ENCODE measurements around the gene CYB5RL.

DNA sequence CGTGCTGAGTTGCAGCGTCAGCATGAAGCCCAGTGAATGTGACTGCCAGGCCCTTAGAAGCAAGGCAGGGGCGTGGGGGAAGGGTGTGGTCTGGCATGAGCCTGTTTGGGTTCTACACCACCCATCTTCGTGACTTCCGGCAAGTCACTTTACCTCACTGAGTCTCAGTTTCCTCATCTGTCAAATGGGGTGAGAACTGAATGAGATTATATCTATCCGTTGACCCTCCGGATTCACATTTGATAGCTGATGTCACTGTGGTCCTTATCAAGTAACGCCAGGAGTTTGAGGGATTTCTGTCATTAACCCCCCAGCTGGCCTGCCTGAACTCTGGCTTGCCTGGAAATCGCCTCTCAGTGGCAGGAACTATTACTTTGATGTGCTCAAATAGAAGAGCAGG lies 15.7 kb upstream of the CYB5RL start:
- TF ChIP-seq POU2F2 (IDR thresholded peaks at IDR 0.05; ENCODE audit: low read depth, low read length): no peak
- TF ChIP-seq POLR2AphosphoS5 (IDR thresholded peaks at IDR 0.05; ENCODE audit: low read depth, low read length): no peak

Measured in GM12891 (cell line).